ENCODE data around the gene RBP4.

DNA sequence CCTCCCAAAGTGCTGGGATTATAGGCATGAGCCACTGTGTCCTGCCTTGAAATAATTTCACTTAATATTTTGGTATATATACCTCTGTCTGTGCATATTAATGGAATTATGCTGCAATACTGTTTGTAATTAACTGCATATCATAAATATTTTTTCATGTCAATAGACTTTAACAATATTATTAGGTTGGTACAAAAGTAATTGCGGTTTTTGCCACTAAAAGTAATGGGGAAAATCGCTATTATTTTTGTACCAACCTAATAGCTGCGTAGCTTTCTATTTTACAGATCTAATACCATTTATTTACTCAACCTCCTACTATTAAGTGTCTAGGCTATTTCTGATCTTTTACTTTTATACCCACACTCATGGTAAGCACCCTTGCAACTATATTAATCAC lies 7.4 kb upstream of the RBP4 start:
- TF ChIP-seq GTF2I (CRISPR knock-in tag; conservative IDR thresholded peaks at IDR 0.05) (no peak), FOXP1 (CRISPR knock-in tag; IDR thresholded peaks at IDR 0.05; ENCODE audit: borderline replicate concordance) (no peak), CREB1 (CRISPR knock-in tag; IDR thresholded peaks at IDR 0.05) (no peak), IRF1 (CRISPR knock-in tag; IDR thresholded peaks at IDR 0.05) (no peak), ZBTB43 (CRISPR knock-in tag; IDR thresholded peaks at IDR 0.05) (no peak), SMAD3 (CRISPR knock-in tag; IDR thresholded peaks at IDR 0.05; ENCODE audit: borderline replicate concordance) (no peak), ZNF219 (CRISPR knock-in tag; IDR thresholded peaks at IDR 0.05; ENCODE audit: borderline replicate concordance) (no peak), ZNF263 (CRISPR knock-in tag; IDR thresholded peaks at IDR 0.05; ENCODE audit: low read depth) (no peak), ZNF232 (CRISPR knock-in tag; IDR thresholded peaks at IDR 0.05) (no peak)
- TF ChIP-seq, protein P1, sequence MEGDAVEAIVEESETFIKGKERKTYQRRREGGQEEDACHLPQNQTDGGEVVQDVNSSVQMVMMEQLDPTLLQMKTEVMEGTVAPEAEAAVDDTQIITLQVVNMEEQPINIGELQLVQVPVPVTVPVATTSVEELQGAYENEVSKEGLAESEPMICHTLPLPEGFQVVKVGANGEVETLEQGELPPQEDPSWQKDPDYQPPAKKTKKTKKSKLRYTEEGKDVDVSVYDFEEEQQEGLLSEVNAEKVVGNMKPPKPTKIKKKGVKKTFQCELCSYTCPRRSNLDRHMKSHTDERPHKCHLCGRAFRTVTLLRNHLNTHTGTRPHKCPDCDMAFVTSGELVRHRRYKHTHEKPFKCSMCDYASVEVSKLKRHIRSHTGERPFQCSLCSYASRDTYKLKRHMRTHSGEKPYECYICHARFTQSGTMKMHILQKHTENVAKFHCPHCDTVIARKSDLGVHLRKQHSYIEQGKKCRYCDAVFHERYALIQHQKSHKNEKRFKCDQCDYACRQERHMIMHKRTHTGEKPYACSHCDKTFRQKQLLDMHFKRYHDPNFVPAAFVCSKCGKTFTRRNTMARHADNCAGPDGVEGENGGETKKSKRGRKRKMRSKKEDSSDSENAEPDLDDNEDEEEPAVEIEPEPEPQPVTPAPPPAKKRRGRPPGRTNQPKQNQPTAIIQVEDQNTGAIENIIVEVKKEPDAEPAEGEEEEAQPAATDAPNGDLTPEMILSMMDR (IDR thresholded peaks at IDR 0.05), result no peak
- TF ChIP-seq, protein P2, sequence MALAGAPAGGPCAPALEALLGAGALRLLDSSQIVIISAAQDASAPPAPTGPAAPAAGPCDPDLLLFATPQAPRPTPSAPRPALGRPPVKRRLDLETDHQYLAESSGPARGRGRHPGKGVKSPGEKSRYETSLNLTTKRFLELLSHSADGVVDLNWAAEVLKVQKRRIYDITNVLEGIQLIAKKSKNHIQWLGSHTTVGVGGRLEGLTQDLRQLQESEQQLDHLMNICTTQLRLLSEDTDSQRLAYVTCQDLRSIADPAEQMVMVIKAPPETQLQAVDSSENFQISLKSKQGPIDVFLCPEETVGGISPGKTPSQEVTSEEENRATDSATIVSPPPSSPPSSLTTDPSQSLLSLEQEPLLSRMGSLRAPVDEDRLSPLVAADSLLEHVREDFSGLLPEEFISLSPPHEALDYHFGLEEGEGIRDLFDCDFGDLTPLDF (CRISPR knock-in tag; IDR thresholded peaks at IDR 0.05), result no peak
